OCI-LY7 (cell line): Measurements from ENCODE around the gene XPOT. TPM values are rescaled to one million over a fixed set of nuclear protein-coding genes. Genes with fewer than 3 reads are reported as not detected.

Experiments
- BruUV-seq: library from RNA; stranded (reverse); fragments of 400-500 nt; replicated peaks from 2 replicates; lab custom pipeline; 2021; lab: Mats Ljungman, UMichigan
- CTCF ChIA-PET: fragments of 300-600 bp; sonication (Branson Sonifier 250); formaldehyde crosslinking; loops from one replicate; lab custom pipeline; 2022; ENCODE audit warnings: antibody characterized with exemption; ENCODE audit not compliant: unreplicated experiment; lab: Charles Lee
- POLR2A ChIA-PET: fragments of 300-600 bp; sonication (Branson Sonifier 250); formaldehyde crosslinking; loops from one replicate; lab custom pipeline; 2022; ENCODE audit warnings: antibody characterized with exemption; lab: Charles Lee
- DNase-seq: peaks from one replicate; pipeline ENCODE4 v3.0.0-alpha.2; 2015; ENCODE audit warnings: low spot score
- H2AFZ ChIP-seq: fragments of 200-600 bp; sonication (generic), shearing (Covaris generic); 2 replicates; pipeline ENCODE4 v1.6.1; 2014; ENCODE audit warnings: mild to moderate bottlenecking, antibody characterized with exemption, low read length, moderate library complexity
- H3K27ac ChIP-seq: fragments of 200-600 bp; sonication (generic); 2 replicates; pipeline ENCODE4 v1.5.1; 2014; ENCODE audit warnings: mixed run types, low read depth, mild to moderate bottlenecking, moderate library complexity, low read length, inconsistent platforms; ENCODE audit not compliant: poor library complexity, severe bottlenecking
- H3K36me3 ChIP-seq: fragments of 200-600 bp; sonication (generic); 2 replicates; pipeline ENCODE4 v1.6.1; 2014; ENCODE audit warnings: mild to moderate bottlenecking, antibody characterized with exemption, low read length, moderate library complexity, mixed read lengths; ENCODE audit not compliant: insufficient read depth
- H3K4me1 ChIP-seq: fragments of 200-600 bp; sonication (generic); 2 replicates; pipeline ENCODE4 v1.5.1; 2014; ENCODE audit warnings: mild to moderate bottlenecking, low read length; ENCODE audit not compliant: insufficient read depth, poor library complexity, severe bottlenecking
- H3K4me2 ChIP-seq: fragments of 200-600 bp; sonication (generic); 2 replicates; pipeline ENCODE4 v1.6.1; 2014; ENCODE audit warnings: mild to moderate bottlenecking, low read length
- H3K4me3 ChIP-seq: fragments of 200-600 bp; sonication (generic); 2 replicates; pipeline ENCODE4 v1.5.1; 2014; ENCODE audit warnings: mild to moderate bottlenecking, low read depth, low read length; ENCODE audit not compliant: poor library complexity, severe bottlenecking
- H3K79me2 ChIP-seq: fragments of 200-600 bp; sonication (generic); 2 replicates; pipeline ENCODE4 v1.6.1; 2016; ENCODE audit warnings: low read depth, mild to moderate bottlenecking, low read length, moderate library complexity, mixed read lengths; ENCODE audit not compliant: insufficient read depth
- H3K9me2 ChIP-seq: fragments of 200-600 bp; sonication (generic); 2 replicates; pipeline ENCODE4 v1.6.1; 2016; ENCODE audit warnings: mild to moderate bottlenecking, low read length, mixed read lengths; ENCODE audit not compliant: insufficient read depth
- H3K9me3 ChIP-seq: fragments of 200-600 bp; sonication (generic); 2 replicates; pipeline ENCODE4 v1.6.1; 2014; ENCODE audit warnings: mild to moderate bottlenecking, mixed run types, low read length, mixed read lengths
- H4K20me1 ChIP-seq: fragments of 200-600 bp; sonication (generic); 2 replicates; pipeline ENCODE4 v1.6.1; 2014; ENCODE audit warnings: mild to moderate bottlenecking, antibody characterized with exemption, low read length, moderate library complexity, mixed read lengths; ENCODE audit not compliant: insufficient read depth
- EZH2phosphoT487 ChIP-seq: fragments of 200-600 bp; sonication (generic); IDR thresholded peaks from 2 replicates; pipeline ENCODE4 v1.6.1; 2018; ENCODE audit warnings: low read depth, borderline replicate concordance, mild to moderate bottlenecking, mixed run types, antibody characterized with exemption, low read length, moderate library complexity, mixed read lengths
- intact Hi-C: fragments of 100-400 bp; cut with micrococcal nuclease; formaldehyde crosslinking; loops from one replicate; pipeline ENCODE4 v1.10.0; 2022; ENCODE audit not compliant: unreplicated experiment
- total RNA-seq, 2 experiments: library from RNA; depleted of rRNA in 1 of 2; stranded (reverse); fragments of >200 nt in 1 of 2; shearing (Covaris generic) in 1 of 2; gene quantifications; 2 replicates each; pipeline ENCODE4 v1.2.3, GENCODE V29; 2014 to 2022
- TF ChIP-seq, protein P1 (sequence below): fragments of 200-600 bp; sonication (generic); conservative IDR thresholded peaks from 2 replicates; pipeline ENCODE4 v1.5.1; 2014; ENCODE audit warnings: mild to moderate bottlenecking, antibody characterized with exemption, low read length, moderate library complexity, mixed read lengths

Gene XPOT
- total RNA-seq, 2 experiments from 2014 or later, result 101 to 210 TPM

DNA sequence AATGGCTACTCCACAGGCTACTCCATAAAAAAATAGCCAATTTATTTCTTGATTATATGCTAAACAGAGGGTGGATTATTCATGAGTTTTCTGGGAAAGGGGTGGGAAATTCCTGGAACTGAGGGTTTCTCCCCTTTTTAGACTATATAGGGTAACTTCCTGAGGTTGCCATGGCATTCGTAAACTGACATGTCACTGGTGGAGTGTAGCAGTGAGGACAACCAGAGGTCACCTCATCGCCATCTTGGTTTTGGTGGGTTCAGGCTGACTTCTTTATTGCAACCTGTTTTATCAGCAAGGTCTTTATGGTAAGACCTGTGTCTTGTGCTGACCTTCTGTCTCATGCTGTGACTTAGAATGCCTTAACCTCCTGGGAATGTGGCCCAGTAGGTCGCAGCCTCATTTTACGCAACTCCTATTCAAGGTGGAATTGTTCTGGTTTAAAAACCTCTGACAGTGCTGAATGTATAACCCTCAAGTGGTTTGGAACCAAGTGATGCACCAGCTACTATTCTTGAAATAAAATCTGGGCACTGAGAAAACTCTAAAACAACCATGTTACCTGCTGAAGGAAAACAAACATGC, 41.4 kb upstream of the XPOT start:
- BruUV-seq, result no TSS peak
- Histone ChIP-seq H3K9me3 (no peaks in the 10 kb centered on the region), H3K4me1 (no peaks in the 10 kb centered on the region), H3K9me2 (no peaks in the 10 kb centered on the region), H3K4me3 (no peak overlapping the region), H3K79me2 (no peaks in the 10 kb centered on the region), H3K36me3 (no peaks in the 10 kb centered on the region), H2AFZ (no peak overlapping the region), H4K20me1 (no peaks in the 10 kb centered on the region), H3K4me2 (no peak overlapping the region), H3K27ac (no peak overlapping the region)
- ChIA-PET CTCF (no interaction called here), POLR2A (no interaction called here)
- intact Hi-C loops, result no loop called here
- TF ChIP-seq, protein P1, sequence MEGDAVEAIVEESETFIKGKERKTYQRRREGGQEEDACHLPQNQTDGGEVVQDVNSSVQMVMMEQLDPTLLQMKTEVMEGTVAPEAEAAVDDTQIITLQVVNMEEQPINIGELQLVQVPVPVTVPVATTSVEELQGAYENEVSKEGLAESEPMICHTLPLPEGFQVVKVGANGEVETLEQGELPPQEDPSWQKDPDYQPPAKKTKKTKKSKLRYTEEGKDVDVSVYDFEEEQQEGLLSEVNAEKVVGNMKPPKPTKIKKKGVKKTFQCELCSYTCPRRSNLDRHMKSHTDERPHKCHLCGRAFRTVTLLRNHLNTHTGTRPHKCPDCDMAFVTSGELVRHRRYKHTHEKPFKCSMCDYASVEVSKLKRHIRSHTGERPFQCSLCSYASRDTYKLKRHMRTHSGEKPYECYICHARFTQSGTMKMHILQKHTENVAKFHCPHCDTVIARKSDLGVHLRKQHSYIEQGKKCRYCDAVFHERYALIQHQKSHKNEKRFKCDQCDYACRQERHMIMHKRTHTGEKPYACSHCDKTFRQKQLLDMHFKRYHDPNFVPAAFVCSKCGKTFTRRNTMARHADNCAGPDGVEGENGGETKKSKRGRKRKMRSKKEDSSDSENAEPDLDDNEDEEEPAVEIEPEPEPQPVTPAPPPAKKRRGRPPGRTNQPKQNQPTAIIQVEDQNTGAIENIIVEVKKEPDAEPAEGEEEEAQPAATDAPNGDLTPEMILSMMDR, result no peak
- TF ChIP-seq EZH2phosphoT487, result no peak
- DNase-seq, result no peak

DNA sequence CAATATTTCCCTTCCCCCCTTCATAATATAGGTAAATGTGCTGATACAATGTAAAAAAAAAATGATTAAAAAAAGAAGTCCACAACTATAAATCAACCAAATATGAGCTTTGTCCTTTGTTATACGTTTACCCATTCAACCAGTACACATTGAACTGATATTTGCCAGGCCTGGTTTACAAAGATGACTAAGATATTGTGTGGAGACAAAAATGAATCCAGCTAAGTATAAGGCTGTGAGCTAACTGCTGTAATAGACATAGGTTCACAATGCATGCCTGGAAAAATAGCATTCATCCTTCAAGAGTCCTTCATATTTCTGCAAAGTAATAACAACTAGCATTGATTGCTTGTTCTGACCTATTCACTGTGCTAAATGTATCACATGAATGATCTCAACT, 20.5 kb upstream of the XPOT start:
- H3K36me3 ChIP-seq, result no peaks in the 10 kb centered on the region
- intact Hi-C loops, result no loop called here
- no peaks in the 10 kb centered on the region for H3K9me3 ChIP-seq
- H3K4me1 ChIP-seq, result no peaks in the 10 kb centered on the region
- ChIA-PET CTCF (no interaction called here), POLR2A (interaction anchor here (0.6 kb wide), 2 partner anchors 574 to 618 kb away, joined by 3 read pairs; no protein-coding TSS in a partner anchor)
- H3K79me2 ChIP-seq, result no peaks in the 10 kb centered on the region
- H3K9me2 ChIP-seq, result no peaks in the 10 kb centered on the region
- TF ChIP-seq EZH2phosphoT487, result no peak
- TF ChIP-seq, protein P1, result no peak
- H3K27ac ChIP-seq, result no peak overlapping the region
- no peaks in the 10 kb centered on the region for H4K20me1 ChIP-seq
- no peak overlapping the region for H2AFZ ChIP-seq
- H3K4me2 ChIP-seq, result no peak overlapping the region
- no TSS peak for BruUV-seq
- DNase-seq, result no peak
- no peak overlapping the region for H3K4me3 ChIP-seq

DNA sequence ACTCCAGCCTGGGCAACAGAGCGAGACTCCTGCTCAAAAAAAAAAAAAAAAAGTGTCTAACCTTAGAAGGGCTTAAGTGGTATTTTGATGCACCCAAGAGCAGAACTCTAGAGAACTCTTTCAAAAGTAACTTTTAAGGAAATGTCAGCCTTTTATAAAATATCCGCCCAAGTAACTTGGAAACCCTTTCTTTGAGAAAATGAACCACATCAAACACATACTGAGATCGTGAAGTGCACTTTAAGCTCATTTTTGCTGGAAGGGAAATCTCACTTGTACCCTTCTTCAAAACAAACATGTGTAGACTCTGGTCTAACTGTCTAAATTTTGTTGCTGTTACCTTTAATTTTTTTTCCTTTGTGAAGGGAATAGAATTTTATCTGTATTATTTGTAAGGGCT, 19.2 kb upstream of the XPOT start:
- intact Hi-C loops, result no loop called here
- H3K36me3 ChIP-seq, result no peaks in the 10 kb centered on the region
- H3K9me2 ChIP-seq, result no peaks in the 10 kb centered on the region
- no peaks in the 10 kb centered on the region for H4K20me1 ChIP-seq
- H3K27ac ChIP-seq, result no peak overlapping the region
- ChIA-PET CTCF (no interaction called here), POLR2A (no interaction called here)
- no TSS peak for BruUV-seq
- no peaks in the 10 kb centered on the region for H3K79me2 ChIP-seq
- no peaks in the 10 kb centered on the region for H3K4me1 ChIP-seq
- H3K4me3 ChIP-seq, result no peak overlapping the region
- no peak for TF ChIP-seq EZH2phosphoT487
- TF ChIP-seq, protein P1, result no peak
- H3K9me3 ChIP-seq, result no peaks in the 10 kb centered on the region
- no peak overlapping the region for H3K4me2 ChIP-seq
- no peak for DNase-seq
- H2AFZ ChIP-seq, result no peak overlapping the region
